Esophagus squamous epithelium (tissue), 4 donors: ENCODE measurements around the gene LZTR1.

Experiments used
- POLR2A ChIP-seq, 4 donors: fragments of 450-650 bp; IDR thresholded peaks; one replicate each; pipeline ENCODE4 v1.6.1; 2017; ENCODE audit warnings: antibody characterized with exemption in 4 of 4, mild to moderate bottlenecking in 4 of 4, moderate library complexity in 3 of 4
- TF ChIP-seq, protein P1 (sequence below), 6 experiments: fragments of 450-650 bp in 4 of 6; fragments of 200-600 bp in 2 of 6; sonication (generic) in 2 of 6; IDR thresholded peaks; one replicate each; pipeline ENCODE4 v1.5.1; 2016 to 2019; ENCODE audit warnings: antibody characterized with exemption in 6 of 6, mild to moderate bottlenecking in 4 of 6, moderate library complexity in 4 of 6

DNA sequence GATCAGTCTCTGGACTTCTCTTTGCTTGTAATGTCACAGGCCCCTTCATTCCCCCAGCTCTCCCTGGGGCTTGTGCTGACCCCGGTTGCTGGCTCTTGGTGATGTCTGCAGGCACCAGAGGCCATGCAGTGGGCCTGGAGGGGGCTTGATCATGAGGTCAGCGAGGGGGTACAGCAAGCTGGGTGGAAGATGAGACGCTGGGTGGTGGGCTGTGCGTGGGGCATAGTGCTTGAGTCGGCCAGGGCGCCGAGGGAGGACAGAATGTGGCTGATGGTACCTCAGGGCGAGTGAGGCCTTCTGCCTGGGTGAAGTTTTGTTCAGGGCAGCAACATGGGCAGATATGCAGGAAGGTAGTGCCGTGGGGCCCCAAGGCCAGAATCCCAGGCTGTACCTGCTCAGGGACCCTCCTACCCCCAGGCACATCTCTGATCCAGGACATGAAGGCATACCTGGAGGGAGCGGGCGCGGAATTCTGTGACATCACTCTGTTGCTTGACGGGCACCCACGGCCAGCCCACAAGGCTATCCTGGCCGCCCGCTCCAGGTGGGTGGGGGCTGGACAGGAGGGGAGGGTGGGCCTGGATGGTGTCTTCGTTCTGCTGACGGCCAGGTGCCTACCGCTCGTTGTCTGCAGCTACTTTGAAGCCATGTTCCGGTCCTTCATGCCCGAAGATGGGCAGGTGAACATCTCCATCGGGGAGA, 13.4 kb downstream of the LZTR1 start:
- TF ChIP-seq, protein P1, sequence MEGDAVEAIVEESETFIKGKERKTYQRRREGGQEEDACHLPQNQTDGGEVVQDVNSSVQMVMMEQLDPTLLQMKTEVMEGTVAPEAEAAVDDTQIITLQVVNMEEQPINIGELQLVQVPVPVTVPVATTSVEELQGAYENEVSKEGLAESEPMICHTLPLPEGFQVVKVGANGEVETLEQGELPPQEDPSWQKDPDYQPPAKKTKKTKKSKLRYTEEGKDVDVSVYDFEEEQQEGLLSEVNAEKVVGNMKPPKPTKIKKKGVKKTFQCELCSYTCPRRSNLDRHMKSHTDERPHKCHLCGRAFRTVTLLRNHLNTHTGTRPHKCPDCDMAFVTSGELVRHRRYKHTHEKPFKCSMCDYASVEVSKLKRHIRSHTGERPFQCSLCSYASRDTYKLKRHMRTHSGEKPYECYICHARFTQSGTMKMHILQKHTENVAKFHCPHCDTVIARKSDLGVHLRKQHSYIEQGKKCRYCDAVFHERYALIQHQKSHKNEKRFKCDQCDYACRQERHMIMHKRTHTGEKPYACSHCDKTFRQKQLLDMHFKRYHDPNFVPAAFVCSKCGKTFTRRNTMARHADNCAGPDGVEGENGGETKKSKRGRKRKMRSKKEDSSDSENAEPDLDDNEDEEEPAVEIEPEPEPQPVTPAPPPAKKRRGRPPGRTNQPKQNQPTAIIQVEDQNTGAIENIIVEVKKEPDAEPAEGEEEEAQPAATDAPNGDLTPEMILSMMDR (IDR thresholded peaks at IDR 0.05), result no peak
- TF ChIP-seq POLR2A (IDR thresholded peaks at IDR 0.05), result no peak
